Skin epidermis (tissue), 12 donors: Measurements from ENCODE around the gene ACTL6B.

Experiments
- H3K27ac ChIP-seq, 21 experiments: fragments of 200-600 bp; sonication (generic) in 11 of 21; one replicate each; pipeline ENCODE4 v1.5.0; 2020; ENCODE audit warnings: mild to moderate bottlenecking in 3 of 21, inconsistent platforms in 2 of 21, moderate library complexity in 2 of 21
- H3K4me3 ChIP-seq, 7 experiments: fragments of 200-600 bp; sonication (generic) in 2 of 7; one replicate each; pipeline ENCODE4 v1.5.0; 2020; ENCODE audit warnings: inconsistent platforms in 2 of 7, mild to moderate bottlenecking in 2 of 7, moderate library complexity in 1 of 7

ACTL6B gene

GRCh38 chr7:100609958-100610357 lies 46.3 kb downstream of the ACTL6B start:
- Histone ChIP-seq H3K27ac (no peak overlapping the region), H3K4me3 (no peak overlapping the region)

GRCh38 chr7:100607111-100607510 lies 49.1 kb downstream of the ACTL6B start:
- no peak overlapping the region for H3K27ac ChIP-seq
- H3K4me3 ChIP-seq, result no peak overlapping the region

GRCh38 chr7:100606313-100606712 lies 49.9 kb downstream of the ACTL6B start:
- no peak overlapping the region for H3K4me3 ChIP-seq

DNA sequence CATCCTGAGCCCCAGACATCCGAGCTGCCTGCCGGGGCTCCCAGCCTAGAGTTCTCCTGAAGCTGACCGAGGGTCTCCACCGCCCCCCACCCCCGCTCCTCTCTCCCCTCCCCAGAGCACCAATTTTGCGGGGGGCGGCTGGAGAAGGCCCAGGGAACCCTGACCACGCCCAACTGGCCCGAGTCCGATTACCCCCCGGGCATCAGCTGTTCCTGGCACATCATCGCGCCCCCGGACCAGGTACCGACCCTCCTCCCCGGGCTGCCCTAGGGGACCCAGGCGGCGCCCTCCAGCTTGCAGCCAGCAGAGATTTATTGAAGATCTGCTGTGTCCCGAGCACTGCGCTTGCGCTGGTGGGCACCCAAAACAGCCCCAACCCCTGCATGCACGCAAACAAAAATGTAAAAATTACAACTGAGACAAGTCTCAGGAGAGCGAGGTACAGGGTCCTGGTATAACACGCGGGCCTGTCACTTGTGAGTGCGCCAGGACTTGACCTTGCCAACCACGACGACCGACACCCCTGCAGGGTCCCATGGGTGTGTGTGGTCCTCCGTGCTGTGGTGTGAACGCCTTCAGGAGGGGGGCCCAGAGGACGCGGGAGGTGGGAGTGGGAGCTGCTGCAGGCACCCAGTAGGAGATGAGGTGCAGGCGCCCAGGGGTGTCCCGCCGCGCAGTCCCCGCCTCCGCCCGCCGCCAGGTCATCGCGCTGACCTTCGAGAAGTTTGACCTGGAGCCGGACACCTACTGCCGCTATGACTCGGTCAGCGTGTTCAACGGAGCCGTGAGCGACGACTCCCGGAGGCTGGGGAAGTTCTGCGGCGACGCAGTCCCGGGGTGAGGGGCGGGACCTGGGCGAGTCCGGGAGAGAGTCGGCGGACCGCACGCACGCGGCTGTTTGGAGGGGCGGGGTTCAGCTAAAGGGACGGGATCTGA lies 51.0 kb downstream of the ACTL6B start:
- H3K27ac ChIP-seq, result peak overlapping the region in 18 of 21 experiments; percentile 55 to 87 (median 78)
- peak overlapping the region; percentile 52 to 76 (median 63) for H3K4me3 ChIP-seq

More at GRCh38 chr7:100606313-100606712, 49.9 kb downstream of the ACTL6B start:
- H3K27ac ChIP-seq, result no peak overlapping the region

DNA sequence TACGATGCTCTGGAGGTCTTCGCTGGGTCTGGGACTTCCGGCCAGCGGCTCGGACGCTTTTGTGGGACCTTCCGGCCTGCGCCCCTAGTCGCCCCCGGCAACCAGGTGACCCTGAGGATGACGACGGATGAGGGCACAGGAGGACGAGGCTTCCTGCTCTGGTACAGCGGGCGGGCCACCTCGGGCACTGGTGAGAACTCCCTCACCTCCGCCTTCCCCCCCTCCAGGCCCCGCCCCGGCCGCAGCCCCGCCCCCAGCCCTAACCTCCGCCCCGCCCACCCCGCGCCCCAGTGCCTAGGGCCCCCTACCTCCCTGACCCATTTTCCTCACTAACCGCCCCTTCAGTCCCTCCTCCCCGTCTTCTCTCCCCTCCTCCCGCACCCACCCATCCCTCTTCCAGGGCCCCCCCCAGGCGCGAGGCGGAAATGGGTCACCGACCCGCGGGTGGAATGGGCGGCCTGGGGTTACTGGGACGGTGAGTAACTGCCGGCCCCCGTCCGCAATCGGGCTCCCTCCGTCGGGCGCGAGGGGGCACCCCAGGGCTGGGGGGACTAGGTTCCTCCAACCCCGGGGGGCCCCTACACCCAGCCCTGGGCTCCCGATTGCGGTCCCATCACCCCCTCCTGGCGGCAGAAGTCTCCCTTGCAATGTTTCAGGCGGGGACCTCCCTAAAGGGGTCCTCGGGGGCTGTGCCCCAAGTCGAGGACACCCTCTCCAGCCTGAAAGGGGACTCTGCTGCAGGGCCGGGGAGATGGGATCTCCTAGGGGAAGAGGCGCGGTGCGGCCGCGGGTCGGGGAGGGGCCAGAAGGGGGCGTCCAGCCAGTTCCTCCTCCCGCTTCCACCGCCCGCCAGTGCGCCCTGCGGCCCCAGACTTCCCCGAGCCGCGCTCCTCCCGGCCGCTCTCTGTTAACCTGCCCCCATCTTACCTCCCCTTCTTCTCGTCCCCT lies 51.9 kb downstream of the ACTL6B start:
- Histone ChIP-seq H3K27ac (peak overlapping the region in 20 of 21 experiments; percentile 26 to 87 (median 77)), H3K4me3 (peak overlapping the region; percentile 52 to 76 (median 63))

DNA sequence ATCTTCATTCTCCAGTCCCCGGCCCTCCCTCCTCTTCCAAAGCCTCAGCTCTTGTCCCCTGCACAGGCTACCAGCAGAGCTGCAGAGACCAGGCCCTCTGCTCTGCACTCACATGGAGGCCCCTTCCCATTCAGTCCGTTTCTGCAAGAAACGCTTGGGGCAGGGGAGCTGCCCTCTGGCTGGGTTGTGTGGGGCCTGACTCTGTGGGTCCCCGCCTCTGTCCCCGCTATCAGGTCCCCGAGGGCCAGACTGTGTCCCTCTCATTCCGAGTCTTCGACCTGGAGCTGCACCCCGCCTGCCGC lies 52.6 kb downstream of the ACTL6B start:
- H3K27ac ChIP-seq, result peak overlapping the region in 20 of 21 experiments; percentile 26 to 87 (median 77)
- H3K4me3 ChIP-seq, result peak overlapping the region; percentile 52 to 76 (median 63)

DNA sequence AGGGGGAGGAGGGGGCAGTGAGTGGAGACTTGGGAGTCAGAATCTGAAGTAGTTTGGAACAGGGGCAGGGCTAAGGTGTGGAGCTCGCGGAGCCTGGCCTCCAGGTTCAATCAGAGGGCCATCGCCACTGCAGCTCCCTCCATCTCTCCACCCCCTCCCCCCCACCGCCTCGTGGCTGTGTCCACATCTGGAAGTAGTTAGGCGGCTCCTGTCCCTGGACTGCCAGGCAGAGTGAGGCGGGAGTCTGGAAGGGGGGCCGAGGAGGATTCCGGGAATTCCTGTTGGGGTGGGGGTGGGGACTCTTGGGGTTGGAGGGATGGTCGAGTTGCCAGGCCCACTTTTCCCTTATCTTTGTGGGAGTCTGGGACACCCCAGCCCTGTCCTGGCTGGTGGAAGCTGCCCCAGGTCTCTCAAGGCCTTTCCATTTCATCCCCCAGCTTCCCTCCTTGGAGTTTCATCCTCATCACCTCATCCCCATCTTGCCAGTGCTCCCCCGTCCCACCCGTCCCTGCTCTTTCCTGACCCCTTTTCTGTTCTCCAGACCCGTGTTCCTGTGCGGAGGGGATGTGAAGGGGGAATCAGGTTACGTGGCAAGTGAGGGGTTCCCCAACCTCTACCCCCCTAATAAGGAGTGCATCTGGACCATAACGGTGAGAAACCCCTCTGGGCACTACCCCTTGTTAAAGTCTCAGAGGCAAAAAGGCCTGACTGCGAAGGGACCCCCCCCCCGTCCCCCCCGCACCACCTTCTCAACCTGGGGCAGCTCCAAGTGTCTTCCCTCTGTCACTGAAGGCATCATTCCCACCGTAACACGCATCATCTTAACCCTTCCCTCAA lies 53.1 kb downstream of the ACTL6B start:
- Histone ChIP-seq H3K4me3 (peak overlapping the region; percentile 52 to 76 (median 63)), H3K27ac (peak overlapping the region in 20 of 21 experiments; percentile 26 to 87 (median 78))

- no peak overlapping the region for H3K27ac ChIP-seq
Measured at GRCh38 chr7:100600730-100601038, 55.6 kb downstream of the ACTL6B start.

GRCh38 chr7:100599911-100600729 lies 56.1 kb downstream of the ACTL6B start:
- H3K27ac ChIP-seq, result no peak overlapping the region
- H3K4me3 ChIP-seq, result no peak overlapping the region

More at GRCh38 chr7:100600730-100601038, 55.6 kb downstream of the ACTL6B start:
- H3K4me3 ChIP-seq, result no peak overlapping the region

DNA sequence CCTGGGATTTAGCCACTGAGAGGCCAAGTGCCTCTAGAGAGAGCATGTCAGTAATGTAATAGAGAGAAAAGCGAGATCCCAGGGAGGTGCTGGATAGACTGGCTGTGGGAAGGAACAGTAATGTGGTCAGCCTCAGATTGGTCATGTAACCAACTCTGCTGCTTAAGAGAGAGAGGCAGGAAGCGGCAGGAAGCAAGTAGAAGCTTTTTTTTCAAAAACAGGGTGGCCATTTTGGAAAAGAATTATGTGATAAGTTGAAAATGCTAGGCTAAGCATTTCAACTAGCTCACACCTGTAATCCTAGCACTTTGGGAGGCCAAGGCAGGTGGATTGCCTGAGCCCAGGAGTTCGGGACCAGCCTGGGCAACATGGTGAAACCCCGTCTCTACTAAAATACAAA lies 57.8 kb downstream of the ACTL6B start:
- no peak overlapping the region for H3K4me3 ChIP-seq
- H3K27ac ChIP-seq, result no peak overlapping the region

GRCh38 chr7:100595188-100595587 lies 61.1 kb downstream of the ACTL6B start:
- H3K4me3 ChIP-seq, result no peak overlapping the region
- no peak overlapping the region for H3K27ac ChIP-seq
